Keratinocyte (primary cell): ENCODE measurements around the gene CLCN7.

Source experiments
- EZH2 ChIP-seq: IDR thresholded peaks from one replicate; pipeline ENCODE4 v1.6.1; 2012; ENCODE audit warnings: inconsistent platforms, mild to moderate bottlenecking, low read length, moderate library complexity
- TF ChIP-seq, protein P1 (sequence below), 3 experiments: IDR thresholded peaks in 1 of 3; conservative IDR thresholded peaks in 1 of 3; optimal IDR thresholded peaks in 1 of 3; 2 replicates in 2 of 3; 3 replicates in 1 of 3; pipeline versions ENCODE3 to v1.5.1; 2011; ENCODE audit warnings: low read length in 3 of 3, mild to moderate bottlenecking in 3 of 3, moderate library complexity in 2 of 3, control low read depth in 1 of 3, inconsistent platforms in 1 of 3; ENCODE audit not compliant: insufficient read depth in 2 of 3; ENCODE audit errors: extremely low read depth in 1 of 3

DNA sequence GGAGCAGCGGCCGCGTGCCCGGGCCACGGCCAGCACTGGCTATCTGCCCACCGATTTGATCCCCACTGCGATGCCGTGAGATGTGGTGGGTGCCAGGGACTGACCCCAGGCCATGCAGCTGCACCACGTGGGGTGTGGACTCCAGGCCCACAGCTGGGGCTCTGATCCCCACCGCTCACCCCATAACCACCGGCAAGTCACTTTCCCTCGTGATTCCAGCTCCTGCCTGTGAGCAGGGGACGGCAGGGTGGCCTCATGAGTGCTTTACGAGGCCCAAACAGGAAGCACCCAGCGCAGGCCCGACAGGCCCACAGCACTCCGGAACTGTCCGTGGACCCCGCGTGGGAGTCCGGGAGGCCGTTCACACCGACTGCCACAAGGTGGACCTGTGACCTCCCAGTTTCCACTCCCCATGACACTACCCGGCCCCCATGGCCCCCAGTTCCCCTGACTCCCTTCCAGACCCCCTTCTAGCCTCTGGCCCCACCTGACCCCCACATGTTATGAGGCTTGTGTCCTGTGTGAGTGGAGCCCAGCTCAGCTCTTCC is 13.3 kb upstream of the CLCN7 start:
- TF ChIP-seq, protein P1, sequence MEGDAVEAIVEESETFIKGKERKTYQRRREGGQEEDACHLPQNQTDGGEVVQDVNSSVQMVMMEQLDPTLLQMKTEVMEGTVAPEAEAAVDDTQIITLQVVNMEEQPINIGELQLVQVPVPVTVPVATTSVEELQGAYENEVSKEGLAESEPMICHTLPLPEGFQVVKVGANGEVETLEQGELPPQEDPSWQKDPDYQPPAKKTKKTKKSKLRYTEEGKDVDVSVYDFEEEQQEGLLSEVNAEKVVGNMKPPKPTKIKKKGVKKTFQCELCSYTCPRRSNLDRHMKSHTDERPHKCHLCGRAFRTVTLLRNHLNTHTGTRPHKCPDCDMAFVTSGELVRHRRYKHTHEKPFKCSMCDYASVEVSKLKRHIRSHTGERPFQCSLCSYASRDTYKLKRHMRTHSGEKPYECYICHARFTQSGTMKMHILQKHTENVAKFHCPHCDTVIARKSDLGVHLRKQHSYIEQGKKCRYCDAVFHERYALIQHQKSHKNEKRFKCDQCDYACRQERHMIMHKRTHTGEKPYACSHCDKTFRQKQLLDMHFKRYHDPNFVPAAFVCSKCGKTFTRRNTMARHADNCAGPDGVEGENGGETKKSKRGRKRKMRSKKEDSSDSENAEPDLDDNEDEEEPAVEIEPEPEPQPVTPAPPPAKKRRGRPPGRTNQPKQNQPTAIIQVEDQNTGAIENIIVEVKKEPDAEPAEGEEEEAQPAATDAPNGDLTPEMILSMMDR (optimal IDR thresholded peaks at IDR 0.05 in 1 of 3, IDR thresholded peaks at IDR 0.05 in 1 of 3, conservative IDR thresholded peaks at IDR 0.05 in 1 of 3; ENCODE audit: extremely low read depth in 1 of 3, insufficient read depth in 2 of 3, low read length in 3 of 3): no peak
- TF ChIP-seq EZH2: no peak
